ENCODE measurements around the gene FOXA2.
"Not testable (repeated sequence)": the region's sequence is repeated elsewhere in the genome, so short reads cannot be mapped to it uniquely, and the experiment has no call there.

The FOXA2 gene

DNA sequence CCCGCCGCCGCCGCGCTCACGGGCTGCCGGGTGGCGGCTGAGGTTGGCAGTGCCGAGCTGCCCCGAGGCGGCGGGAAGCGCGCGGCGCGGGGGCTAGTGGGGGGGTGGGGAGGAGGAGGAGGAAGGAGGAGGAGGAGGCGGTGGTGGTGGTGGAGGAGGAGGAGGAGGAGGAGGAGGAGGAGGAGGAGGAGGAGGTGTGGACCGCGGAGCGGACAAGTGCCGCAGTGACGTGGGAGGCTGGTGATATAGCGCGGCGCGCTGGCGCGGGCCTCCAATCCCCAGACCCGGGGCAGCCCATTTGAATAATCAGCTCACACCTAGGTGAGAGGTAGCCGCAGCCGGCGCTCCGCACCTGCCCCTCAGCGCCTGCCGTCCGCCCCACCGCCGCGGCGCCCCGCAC, at the start of gene FOXA2:
Gene FOXA2, minus strand, starts transcription at position 51 of the 400 bp plus-strand sequence. CDS start 294 bp downstream, outside the sequence.
- DNase-seq = no peak

DNA sequence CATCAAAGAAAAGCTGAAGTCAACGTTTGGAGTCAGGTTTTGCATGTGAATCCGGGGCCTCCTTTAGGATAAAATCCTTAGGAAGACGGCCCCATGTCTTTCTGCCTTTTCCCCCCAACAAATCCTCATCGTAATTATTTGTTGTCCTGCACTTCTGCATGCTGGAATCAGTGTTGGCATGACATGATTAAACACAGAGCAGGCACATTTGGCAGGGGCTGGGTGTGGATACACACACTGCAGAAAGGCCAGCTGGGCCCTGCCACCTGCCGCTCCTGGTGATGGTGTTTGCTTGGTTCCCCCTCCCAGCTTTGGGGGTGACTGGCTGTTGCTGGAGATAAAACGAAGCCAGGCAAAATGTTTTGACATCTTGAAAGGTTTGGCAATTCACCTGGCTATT, 46.3 kb upstream of the FOXA2 start:
- no peak for DNase-seq

DNA sequence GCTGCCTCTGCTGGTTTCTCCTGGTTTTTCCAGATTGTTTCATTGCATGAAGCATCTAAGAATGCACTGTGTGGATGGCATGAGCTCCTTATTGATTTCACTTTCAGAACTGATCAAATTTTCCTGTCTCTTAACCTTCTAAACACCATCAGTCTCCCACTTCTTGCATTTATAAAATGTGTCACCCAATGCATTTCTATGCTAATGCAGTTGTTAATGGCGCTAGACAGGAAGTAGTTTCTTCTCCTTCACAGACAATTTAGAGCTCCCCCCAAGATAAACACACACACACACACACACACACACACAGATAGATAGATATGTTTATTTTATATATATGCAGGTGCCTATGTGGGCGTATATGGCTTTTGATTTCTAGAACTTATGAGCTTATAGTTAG, 45.6 kb upstream of the FOXA2 start:
- DNase-seq = no peak

DNA sequence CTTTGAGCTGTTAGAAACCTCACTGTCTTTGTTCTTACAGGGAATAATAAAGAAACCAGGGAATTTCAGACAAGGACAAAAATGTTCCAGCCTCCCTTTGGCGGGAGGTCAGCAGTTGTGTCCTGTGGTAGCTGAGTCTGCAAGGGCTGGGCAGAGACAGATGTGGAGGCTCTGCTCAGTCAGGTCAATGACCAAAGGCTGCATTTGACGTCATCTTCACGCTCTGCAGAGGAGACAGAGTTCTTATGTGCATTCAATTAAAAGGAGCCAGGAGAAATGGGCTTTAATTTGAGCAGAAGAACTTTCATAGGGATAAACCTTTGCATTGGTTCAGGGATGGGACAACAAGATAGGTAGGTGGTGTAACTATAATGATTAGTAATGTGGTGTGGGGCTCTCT, 45.1 kb upstream of the FOXA2 start:
- DNase-seq = no peak

DNA sequence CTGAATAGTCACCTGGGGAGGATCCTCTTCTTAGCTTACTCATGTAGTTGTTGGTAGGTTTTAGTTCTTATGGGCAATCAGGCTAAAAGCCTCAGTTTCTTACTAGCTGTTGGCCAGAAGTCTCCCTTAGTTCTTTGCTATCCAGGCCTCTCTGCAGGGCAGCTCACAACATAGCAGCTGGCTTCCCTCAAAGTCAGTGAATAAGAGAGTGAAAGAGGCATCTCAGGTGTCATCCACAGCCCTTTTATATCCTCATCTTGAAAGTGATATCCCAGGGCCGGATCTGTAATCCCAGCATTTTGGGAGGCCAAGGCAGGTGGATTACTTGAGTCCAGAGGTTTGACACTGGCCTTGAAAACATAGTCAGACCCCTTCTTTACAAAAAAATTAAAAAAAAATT, 42.1 kb upstream of the FOXA2 start:
- DNase-seq = no peak

DNA sequence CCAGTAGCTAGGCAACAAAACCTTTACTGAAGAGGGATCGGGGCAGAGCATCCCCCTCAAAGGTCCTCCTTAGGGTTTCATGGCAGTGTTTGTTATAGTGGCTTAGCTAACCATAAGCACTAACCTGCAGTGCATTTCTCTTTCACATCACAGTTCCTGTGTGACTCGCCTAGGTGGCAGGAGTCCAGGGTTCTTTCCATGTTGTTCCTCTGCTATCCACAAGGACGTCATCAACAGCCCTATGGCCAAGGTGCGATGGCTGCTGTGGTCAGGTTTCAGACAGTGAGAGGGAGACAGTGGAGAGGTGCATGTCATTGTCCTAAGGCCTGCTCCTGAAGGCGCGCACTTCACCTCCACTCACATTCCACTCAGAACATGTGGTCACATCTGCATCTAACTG, 38.8 kb upstream of the FOXA2 start:
- no peak for DNase-seq

DNA sequence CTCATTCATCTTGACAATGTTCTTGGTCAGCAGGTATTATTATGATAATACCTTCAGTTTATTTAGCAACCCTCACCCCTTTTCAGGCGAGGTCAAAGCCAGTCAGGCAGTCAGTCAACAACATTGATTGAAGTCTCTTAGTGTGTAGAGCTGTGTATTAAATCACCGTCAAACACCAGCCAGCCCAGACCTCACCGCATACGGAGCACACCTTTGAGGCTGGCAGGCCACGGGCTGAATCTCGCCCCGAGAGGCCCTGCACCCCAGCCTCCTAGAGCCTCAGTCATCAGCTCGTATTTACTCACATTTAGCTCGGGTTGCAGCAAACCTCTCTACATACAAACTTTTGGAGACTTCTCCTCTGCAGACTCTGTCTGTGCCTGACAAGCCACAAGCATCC, 36.0 kb upstream of the FOXA2 start:
- DNase-seq = no peak

DNA sequence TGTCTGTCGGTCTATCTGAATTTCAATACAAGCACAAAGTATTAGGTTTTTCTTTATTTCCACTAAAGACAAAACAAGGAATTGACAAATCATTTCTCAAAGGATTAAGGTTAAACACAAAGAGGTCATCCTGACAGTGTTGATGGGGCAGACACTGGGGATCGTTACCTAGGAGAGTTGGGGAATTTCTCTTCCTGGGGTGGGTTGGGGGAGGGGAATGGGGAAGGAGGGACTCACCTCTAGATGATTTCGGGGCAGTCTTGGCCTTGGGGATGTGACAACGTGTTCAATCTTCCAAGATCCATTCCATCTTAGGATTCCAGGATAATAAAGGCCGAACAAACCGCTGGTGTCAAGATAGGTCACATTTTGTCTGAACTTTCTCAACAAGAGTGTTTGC, 35.4 kb upstream of the FOXA2 start:
- no peak for DNase-seq

DNA sequence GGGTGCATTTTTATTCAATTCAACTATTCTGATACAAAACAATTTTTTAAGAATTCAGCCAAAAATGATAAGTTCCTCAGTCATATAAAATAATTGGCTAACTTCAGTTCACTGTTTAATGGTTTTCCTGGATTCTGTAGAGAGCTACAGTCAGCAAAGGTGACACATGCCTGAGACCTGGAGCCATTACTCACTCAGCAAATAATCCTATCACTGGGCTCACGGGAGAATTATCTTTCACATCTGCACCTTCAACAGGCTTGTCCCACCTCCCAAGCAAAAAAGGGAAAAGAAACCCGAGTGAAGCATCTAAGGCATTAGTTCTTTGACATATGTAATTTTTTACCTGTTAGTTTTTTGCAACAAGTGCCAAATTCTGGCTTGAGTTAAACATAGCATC, 34.9 kb upstream of the FOXA2 start:
- no peak for DNase-seq

DNA sequence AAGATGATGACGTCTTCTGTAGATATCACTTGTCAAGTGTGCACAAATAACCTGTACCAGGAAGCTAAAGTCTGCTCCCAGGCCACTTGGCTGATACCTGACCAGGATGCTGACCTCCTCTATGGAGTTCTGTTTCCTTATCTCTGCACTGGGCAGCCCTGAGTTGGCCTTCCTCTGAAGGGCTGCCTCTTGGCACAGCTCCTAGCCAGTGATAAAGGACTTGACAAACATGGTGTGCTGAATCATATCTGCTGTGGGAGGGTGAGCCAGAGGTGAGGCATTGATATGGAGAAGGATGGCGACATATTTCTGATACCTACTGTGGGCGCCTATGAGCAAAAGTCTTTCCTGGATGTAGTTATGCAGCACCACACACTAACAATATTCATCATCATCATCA, 32.8 kb upstream of the FOXA2 start:
- no peak for DNase-seq

DNA sequence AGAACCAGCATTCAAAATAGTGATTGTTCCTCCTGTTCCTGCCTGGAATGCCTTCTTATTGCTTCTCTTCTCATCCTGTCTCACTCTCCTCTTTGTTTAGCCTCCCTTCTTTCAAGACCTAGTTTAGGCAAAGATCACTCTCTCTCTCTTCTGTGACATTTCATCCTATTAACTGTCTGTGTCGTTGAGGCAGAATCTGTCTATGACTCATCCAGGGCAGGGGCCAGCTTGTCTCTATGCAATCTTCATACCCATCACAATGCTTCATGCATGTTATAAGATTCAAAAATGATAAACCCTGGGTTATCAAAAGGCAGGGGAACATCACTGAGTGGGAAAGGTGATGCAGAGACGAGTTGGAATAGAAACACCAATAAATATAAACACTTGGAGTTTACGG, 32.2 kb upstream of the FOXA2 start:
- no peak for DNase-seq

DNA sequence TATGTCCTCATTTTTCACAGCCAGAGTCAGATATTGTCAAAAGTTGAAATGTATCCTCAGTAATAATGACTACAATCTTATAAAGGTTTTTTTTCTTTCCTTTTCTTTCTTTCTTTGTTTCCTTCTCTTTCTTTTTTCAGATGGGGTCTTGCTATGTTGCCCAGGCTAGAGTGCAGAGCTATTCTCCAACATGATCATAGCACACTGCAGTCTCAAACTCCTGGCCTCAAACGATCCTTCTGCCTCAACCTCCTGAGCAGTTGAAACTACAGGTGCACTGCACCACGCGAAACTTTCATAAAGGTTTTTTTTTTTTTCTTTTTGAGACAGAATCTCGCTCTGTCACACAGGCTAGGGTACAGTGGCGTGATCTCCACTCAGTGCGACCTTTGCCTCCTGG, 31.1 kb upstream of the FOXA2 start:
- no peak for DNase-seq

DNA sequence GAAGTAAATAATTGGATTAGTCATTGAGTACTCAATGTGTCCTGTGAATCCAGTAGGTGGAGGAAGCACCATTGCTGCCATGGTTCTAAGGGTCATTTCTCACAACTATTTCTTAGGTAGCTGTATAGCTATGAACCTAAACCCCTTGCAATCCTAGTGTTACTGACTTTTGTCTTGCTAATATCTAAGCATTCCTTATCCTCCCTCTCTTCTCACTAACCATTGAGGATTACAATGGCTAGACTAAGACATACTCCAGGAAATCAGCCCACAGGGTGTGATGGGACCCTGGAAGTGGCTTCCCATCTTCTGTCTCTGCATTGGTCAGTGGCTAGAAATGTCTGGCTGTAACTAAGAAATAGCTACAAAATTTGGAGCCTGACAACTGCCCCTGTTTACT, 27.3 kb upstream of the FOXA2 start:
- DNase-seq = no peak

DNA sequence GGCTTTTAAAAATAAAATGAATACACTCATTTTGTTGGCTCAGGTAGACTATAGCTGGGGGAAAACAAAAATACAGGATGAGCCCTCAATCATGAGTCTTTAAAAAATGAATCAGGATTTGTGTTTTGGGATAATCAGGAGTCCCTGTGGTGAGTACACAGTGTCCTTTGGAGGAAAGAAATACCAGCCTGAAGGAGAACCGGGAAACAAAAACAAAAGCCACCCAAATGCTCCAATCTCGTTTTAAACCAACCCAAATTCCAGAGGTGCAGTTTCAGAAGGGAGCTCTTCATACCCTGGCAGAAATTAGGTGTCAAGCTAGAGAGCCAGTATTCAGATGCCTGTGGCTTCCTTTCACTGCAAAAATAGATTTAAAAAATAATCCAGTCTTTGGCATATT, 23.3 kb upstream of the FOXA2 start:
- DNase-seq = no peak

DNA sequence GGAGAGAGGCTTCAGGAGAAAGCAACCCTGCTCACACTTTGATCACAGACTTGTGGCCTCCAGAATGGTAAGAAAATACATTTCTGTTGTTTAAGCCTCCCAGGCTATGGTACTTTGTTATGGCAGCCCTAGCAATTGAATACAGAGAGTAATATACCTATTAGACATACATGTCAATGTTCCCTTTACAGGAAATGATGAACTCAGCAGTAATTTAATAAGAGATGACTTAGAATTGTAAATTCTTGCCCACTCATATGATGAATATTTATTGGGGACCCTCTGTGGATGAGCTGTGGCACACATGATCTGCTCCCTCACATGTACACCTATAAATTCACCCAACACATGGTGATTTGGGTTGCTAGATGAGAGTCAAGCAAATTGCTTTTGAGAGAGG, 20.4 kb upstream of the FOXA2 start:
- DNase-seq = no peak

DNA sequence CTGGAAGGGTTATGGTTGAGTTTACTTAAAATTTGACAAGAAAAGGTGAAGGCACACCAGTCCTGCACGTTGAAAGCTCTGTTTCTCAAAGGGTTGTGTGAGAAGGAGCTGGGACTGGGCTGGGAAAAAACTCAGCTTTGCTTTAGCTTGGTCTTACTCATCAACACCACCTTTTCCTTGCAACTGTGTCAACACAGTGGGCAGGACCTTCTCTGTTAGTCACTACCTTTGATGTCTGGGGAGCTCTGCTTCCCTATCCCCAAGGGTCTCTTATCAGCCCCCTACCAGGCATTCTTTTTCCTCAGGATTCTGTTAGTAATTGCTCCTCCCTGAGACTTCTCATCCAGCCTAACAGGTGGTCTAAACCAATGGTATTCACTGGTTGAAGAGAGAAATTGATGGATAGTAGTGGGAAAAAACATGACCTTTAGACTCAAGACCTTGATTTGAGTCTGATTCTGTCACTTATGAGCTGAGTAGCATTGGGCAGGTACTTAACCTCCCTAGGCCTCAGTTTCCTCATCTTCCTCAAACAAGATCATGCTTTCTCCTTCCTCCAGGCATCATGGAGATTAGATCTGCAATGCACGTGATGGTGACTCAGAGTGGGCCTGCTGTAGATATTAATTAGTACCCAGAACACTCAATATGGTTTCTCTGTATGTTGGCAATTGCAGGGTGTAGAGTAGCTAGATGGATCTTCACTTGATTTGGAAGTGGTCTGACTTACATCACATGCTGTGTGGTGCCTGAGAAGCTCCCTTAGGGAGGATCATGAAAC, 17.2 kb upstream of the FOXA2 start:
- no peak for DNase-seq

DNA sequence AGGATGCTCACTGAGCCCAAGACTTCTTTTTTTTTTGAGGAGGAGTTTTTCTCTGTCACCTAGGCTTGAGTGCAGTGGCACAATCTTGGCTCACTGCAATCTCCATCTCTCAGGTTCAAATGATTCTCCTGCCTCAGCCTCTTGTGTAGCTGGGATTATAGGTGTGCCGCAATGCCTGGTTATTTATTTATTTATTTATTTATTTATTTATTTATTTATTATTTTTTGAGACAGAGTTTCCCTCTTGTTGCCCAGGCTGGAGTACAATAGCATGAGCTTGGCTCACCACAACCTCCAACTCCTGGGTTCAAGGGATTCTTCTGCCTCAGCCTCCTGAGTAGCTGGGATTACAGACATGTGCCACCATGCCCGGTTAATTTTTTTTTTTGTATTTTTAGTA, 14.9 kb upstream of the FOXA2 start:
- DNase-seq = not testable (repeated sequence)

DNA sequence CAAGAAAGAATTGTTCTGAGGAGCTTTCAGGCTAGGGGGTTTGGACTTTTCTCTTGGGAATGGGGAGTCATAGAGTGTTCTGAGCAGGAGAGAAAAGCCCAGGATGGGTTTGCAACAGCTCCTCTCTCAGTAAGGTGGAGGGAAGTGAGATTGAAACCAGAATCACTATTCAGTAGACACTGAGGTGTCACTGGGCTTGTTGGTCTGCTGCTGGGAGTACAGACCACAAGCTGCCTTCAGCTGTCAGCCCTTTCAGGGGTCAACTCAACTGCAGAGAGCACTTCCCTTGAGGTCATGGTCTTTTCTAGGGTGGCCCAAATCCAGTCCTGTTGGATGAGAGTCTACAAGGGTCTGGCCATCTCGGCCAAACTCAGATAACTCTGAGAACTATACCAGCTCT, 12.9 kb upstream of the FOXA2 start:
- DNase-seq = no peak

DNA sequence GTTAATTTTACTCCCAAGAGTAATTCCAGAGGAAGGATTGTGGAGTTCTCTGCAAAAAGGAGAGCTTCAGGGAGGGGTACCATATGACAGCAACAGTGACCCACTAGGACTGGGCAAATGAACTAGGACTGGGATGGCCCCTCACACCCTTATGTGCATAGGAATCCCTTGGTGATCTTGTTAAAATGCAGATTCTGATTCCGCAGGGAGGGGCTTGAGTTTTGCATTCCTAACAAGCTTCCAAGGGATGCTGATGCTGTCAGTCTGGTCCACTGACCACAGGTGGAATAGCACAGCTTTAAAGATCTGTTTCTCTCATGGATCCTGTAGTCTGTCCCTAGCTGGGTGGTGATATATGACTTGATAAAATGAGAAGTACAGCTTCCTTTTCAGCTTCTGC, 6.3 kb upstream of the FOXA2 start:
- no peak for DNase-seq

DNA sequence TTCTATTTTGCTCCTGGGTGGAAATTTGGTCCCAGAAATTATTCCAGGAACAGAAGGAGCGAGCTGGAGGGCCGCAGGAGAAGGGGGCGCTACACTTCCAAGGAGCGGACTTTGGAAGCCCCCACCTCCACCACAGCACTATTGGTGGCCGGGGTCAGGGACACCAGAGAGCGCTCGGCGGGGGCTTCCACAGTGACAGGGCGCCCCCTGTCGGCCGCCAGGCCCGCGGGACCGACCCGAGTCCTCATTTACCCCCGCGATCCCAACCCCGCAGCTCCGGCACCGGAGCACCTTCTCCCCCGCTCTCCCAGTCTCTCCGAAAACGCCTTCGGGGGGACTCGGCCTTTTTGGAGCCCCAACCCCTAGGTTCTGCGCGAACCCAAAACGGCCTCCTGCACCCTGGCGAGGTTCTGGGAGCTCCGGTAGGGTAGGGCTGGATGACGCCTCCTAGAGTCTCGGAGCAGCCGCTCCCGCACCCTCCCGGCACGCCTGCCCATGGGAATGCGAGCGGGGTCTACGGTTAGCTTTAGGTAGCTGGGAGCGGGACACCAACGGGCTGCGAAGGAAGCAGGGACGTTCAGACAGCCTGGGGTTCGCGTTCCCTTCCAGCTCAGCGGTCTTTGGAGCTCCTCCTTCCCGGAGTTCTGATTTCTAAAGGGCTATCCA, 2.4 kb upstream of the FOXA2 start:
- DNase-seq = no peak

DNA sequence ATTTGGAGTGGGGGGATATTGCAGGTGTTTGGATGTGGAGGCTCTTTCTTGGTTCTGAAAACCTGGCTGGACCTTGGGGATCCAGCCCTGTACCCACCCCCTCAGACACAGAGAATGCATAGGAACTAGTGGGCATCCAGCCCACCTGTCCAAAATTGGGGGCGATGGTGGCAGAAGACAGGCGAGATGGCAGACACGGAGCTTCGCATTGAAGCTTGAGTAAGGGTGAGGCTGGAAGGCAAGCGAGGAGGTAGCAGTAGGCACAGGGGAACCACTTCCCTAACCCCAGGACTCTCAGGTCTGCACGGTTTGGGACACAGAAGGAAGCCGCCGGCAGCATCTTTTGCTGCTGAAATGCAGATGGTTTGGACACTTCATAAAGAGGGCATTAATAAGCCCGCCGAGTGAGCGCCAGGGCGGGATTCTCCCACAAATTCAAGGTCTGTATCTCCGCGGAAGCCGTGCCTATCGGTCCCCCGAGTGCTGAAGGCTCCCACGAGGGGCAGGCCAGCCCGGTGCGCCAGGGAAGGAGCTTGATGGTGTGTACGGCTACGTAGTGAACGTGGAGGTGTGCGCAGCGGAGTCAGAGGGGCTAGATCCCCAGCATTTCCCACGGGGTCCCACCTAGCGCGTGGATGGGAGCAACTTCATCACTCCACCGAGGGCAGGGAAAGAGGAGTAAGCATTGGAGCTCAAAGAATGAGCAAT, 1.6 kb upstream of the FOXA2 start:
- no peak for DNase-seq

DNA sequence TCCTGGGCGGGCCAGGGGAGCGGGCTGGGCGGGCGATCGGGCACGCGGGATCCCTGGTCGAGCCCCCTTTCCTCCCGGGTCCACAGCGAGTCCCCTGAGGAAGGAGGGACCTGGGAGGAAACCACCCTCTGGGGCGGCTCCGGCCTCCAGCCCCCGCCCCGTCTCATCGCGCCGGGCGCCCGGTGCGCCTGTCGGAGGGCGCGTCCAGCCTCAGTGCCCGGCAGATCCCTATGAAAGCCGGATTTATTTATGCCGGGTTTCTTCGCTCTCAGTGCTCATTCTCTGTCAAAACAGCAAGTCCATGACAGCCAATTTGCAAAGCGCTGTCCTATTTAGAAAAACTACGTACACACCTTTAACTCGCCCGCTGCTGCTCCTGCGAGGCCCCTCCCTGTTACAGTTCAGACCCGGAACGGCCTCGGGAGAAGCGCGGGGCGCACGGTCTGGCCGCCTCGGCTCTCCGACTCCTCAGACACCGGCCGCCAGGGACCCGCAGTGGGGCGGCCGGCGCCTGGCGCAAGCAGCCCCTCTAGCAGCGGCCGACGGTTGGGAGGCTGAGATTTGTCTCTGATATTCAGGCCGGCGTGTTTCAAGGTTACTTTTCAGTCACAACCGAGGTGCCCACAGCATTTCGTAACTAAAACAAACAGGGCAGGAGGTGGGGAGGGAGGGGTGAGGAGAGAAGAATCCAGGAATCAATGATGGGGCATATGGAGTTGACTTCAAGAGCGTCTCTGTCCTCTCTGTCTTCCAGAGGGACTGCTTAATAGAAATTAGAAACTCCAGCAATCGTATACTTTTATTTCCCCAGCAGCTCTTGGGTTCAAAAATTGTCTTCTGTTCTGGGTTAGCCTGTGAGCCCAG, 782 bp upstream of the FOXA2 start:
- DNase-seq = no peak
